H1 (cell line): ENCODE results near the gene FLRT2.

Experiments
- CBX8 ChIP-seq: fragments of 300-800, 300-1000 bp; sonication (generic); IDR thresholded peaks from 2 replicates; pipeline ENCODE4 v1.7.1; 2016; ENCODE audit warnings: low read depth, low read length, borderline replicate concordance
- CREB1 ChIP-seq: IDR thresholded peaks from 2 replicates; pipeline ENCODE4 v1.6.1; 2012; ENCODE audit warnings: inconsistent platforms
- CTCF ChIP-seq, 3 experiments: IDR thresholded peaks; 1 replicate in 2 of 3; 2 replicates in 1 of 3; pipeline versions ENCODE4 v1.5.1 to v1.6.1; 2011; ENCODE audit warnings: low read length in 3 of 3, mild to moderate bottlenecking in 3 of 3, inconsistent platforms in 2 of 3, low read depth in 1 of 3, moderate library complexity in 1 of 3; ENCODE audit not compliant: insufficient read depth in 1 of 3; ENCODE audit errors: control extremely low read depth in 1 of 3
- EP300 ChIP-seq, 2 experiments: IDR thresholded peaks; 1 replicate in 1 of 2; 2 replicates in 1 of 2; pipeline ENCODE4 v1.6.1; 2011 to 2012; ENCODE audit warnings: low read depth in 2 of 2, low read length in 2 of 2, mild to moderate bottlenecking in 2 of 2, borderline replicate concordance in 1 of 2, inconsistent platforms in 1 of 2, moderate library complexity in 1 of 2
- EZH2 ChIP-seq: fragments of 200-600 bp; sonication (generic); IDR thresholded peaks from 2 replicates; pipeline ENCODE4 v1.7.1; 2012; ENCODE audit warnings: low read depth, mild to moderate bottlenecking, moderate library complexity, low read length, inconsistent platforms; ENCODE audit not compliant: severe bottlenecking
- GTF2F1 ChIP-seq: IDR thresholded peaks from 2 replicates; pipeline ENCODE4 v1.6.1; 2012; ENCODE audit warnings: low read depth, low read length, improper control_type of control experiment, borderline replicate concordance
- KDM5A ChIP-seq: fragments of 200-600 bp; IDR thresholded peaks from 2 replicates; pipeline ENCODE4 v1.7.1; 2012; ENCODE audit warnings: mild to moderate bottlenecking, low read length, inconsistent platforms, mixed read lengths
- POLR2A ChIP-seq, 2 experiments: IDR thresholded peaks; 1 replicate in 1 of 2; 2 replicates in 1 of 2; pipeline ENCODE4 v1.6.1; 2011; ENCODE audit warnings: low read depth in 2 of 2, low read length in 2 of 2, mild to moderate bottlenecking in 2 of 2; ENCODE audit errors: control extremely low read depth in 1 of 2
- SIN3A ChIP-seq, 2 experiments: IDR thresholded peaks in 1 of 2; conservative IDR thresholded peaks in 1 of 2; 2 replicates each; pipeline ENCODE4 v1.6.1; 2011 to 2012; ENCODE audit warnings: low read length in 2 of 2, improper control_type of control experiment in 1 of 2, low read depth in 1 of 2, mild to moderate bottlenecking in 1 of 2
- SIRT6 ChIP-seq: IDR thresholded peaks from one replicate; pipeline ENCODE4 v1.7.1; 2012; ENCODE audit warnings: low read length, inconsistent platforms
- USF2 ChIP-seq: IDR thresholded peaks from 2 replicates; pipeline ENCODE4 v1.6.1; 2011; ENCODE audit warnings: low read length, improper control_type of control experiment

- TF ChIP-seq CTCF (IDR thresholded peaks at IDR 0.05; ENCODE audit: control extremely low read depth in 1 of 3, insufficient read depth in 1 of 3, low read depth in 1 of 3, low read length in 3 of 3), result no peak
- no peak for TF ChIP-seq EP300 (IDR thresholded peaks at IDR 0.05; ENCODE audit: borderline replicate concordance in 1 of 2, low read depth in 2 of 2, low read length in 2 of 2)
- TF ChIP-seq POLR2A (IDR thresholded peaks at IDR 0.05; ENCODE audit: control extremely low read depth in 1 of 2, low read depth in 2 of 2, low read length in 2 of 2), result no peak
- TF ChIP-seq GTF2F1, result no peak
- TF ChIP-seq CBX8, result no peak
- TF ChIP-seq USF2, result no peak
- TF ChIP-seq EZH2, result no peak
- no peak for TF ChIP-seq CREB1
- TF ChIP-seq KDM5A, result no peak
- TF ChIP-seq SIRT6, result no peak
- TF ChIP-seq SIN3A (conservative IDR thresholded peaks at IDR 0.05 in 1 of 2, IDR thresholded peaks at IDR 0.05 in 1 of 2; ENCODE audit: low read depth in 1 of 2, low read length in 2 of 2), result no peak
These were observed 114.3 kb downstream of the FLRT2 start for GRCh38 chr14:85644211-85644610.
